ENCODE data around the gene KCTD5.
"Not testable (repeated sequence)": the region's sequence is repeated elsewhere in the genome, so short reads cannot be mapped to it uniquely, and the experiment has no call there.

Gene KCTD5

DNA sequence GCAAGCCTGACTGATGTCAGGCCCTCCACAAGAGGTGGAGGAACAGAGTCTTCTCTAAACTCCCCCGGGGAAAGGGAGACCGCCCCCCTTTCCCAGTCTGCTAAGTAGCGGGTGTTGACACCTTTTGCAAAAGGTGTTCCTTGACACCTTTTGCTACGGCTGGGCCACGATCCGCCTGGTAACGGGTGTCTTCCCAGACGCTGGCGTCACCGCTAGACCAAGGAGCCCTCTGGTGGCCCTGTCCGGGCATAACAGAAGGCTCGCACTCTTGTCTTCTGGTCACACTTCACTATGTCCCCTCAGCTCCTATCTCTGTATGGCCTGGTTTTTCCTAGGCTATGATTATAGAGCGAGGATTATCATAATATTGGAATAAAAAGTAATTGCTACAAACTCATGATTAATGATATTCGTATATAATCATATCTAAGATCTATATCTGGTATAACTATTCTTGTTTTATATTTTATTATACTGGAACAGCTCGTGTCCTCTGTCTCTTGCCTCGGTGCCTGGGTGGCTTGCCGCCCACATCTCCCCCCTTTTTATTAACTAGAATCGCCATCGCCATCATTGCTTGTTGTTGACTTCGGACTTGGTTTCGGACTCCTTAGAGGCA is 21.5 kb upstream of the KCTD5 start:
- TF ChIP-seq, protein P1, sequence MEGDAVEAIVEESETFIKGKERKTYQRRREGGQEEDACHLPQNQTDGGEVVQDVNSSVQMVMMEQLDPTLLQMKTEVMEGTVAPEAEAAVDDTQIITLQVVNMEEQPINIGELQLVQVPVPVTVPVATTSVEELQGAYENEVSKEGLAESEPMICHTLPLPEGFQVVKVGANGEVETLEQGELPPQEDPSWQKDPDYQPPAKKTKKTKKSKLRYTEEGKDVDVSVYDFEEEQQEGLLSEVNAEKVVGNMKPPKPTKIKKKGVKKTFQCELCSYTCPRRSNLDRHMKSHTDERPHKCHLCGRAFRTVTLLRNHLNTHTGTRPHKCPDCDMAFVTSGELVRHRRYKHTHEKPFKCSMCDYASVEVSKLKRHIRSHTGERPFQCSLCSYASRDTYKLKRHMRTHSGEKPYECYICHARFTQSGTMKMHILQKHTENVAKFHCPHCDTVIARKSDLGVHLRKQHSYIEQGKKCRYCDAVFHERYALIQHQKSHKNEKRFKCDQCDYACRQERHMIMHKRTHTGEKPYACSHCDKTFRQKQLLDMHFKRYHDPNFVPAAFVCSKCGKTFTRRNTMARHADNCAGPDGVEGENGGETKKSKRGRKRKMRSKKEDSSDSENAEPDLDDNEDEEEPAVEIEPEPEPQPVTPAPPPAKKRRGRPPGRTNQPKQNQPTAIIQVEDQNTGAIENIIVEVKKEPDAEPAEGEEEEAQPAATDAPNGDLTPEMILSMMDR (IDR thresholded peaks at IDR 0.05; ENCODE audit: low read depth, low read length), result peak; percentile 54
- peak; percentile 12 for DNase-seq (ENCODE audit: low read depth, low spot score)
- in situ Hi-C loops (cut with HindIII; ENCODE audit: low sequenced_read_pairs); H3K4me3 ChIP-seq (ENCODE audit: low read depth, low read length): not testable (repeated sequence)

DNA sequence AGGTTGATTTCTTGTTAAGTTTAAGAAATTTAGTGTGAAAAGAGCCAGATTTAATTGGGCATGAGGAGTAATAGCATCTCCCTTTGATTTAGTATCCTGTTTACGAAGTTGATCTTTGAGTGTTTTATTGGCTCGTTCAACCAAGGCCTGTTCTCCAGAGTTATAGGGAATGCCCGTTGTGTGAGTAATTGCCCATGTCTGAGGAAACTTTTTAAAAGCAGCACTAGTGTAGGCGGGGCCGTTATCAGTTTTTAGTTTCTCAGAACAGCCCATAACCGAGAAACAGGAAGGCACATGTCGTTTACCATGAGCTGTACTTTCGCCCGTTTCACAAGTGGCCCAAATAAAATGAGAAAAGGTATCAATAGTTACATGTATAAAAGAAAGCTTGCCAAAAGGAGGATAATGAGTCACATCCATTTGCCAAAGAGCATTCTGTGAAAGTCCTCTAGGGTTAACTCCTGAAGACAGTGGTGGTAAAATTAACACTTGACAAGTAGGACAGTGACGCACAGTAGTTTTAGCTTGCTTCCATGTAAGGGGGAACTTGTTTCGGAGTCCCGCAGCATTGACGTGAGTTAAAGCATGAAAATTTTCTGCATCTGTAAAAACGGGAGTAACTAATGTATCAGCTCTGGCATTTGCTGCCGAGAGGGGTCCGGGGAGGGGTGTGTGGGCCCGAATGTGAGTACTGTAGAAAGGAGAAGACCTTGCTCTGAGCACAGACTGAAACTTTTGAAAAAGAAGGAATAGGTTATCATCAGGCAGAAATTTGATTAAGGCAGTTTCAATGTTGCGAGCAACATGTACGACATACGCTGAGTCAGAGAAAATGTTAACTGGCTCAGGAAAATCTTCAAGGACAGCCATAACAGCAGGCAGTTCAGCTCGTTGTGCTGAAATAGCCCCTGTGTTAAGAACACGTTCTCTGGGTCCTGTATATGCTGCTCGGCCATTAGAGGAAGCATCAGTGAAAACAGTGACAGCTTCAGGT is 18.5 kb upstream of the KCTD5 start:
- peak; percentile 20 for DNase-seq (ENCODE audit: low read depth, low spot score)
- H3K4me3 ChIP-seq (ENCODE audit: low read depth, low read length), result no peak overlapping the region
- TF ChIP-seq, protein P1 (IDR thresholded peaks at IDR 0.05; ENCODE audit: low read depth, low read length), result no peak
- in situ Hi-C loops (cut with HindIII; ENCODE audit: low sequenced_read_pairs), result no loop called here

DNA sequence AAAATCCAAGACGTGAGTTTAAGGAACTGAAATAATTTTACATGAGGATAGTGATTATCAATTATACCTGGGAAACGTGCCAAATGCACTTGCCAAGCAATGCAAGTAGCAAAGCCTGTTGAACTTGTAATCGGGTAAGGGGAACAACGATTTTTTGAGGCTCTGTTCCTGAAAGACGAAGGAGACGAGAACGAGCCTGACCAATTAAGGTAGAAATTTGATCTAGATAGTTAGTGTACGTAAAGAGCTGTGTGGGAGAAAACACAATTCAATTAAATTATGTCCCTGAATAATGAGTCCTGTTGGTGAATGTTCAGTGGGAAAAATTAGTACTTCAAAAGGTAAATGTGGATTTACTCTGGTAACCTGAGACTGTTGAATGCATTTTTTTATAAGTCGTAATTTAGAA is 17.7 kb upstream of the KCTD5 start:
- in situ Hi-C loops (cut with HindIII; ENCODE audit: low sequenced_read_pairs), result no loop called here
- TF ChIP-seq, protein P1 (IDR thresholded peaks at IDR 0.05; ENCODE audit: low read depth, low read length), result no peak
- no peak overlapping the region for H3K4me3 ChIP-seq (ENCODE audit: low read depth, low read length)
- no peak for DNase-seq (ENCODE audit: low read depth, low spot score)

DNA sequence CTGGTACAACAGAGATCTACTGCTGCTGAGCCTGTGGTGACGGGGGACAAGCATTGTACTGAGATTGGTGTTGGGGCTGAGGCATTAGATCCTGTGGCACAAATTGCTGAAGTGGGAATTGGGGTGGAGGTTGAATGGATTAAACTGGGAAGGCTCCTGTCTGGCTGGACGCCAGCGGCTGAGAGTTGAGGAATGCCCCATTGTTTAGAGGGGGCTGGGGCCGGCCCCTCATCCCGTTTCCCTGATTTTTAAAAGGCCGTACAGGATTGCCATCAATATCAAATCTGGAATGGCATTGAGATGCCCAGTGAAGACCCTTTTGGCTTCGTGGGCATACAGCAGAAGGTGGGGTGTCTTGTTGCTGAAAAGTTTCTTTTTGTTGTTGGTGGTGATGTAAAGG is 15.7 kb upstream of the KCTD5 start:
- DNase-seq (ENCODE audit: low read depth, low spot score); H3K4me3 ChIP-seq (ENCODE audit: low read depth, low read length); in situ Hi-C loops (cut with HindIII; ENCODE audit: low sequenced_read_pairs): not testable (repeated sequence)

DNA sequence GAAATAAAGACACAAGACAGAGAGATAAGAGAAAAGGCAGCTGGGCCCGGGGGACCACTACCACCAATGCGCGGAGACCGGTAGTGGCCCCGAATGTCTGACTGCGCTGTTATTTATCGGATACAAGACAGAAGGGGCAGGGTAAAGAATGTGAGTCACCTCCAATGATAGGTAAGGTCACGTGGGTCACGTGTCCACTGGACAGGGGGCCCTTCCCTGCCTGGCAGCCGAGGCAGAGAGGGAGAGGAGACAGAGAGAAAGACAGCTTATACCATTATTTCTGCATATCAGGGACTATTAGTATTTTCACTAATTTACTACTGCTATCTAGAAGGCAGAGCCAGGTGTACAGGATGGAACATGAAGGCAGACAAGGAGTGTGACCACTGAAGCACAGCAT is 12.7 kb upstream of the KCTD5 start:
- DNase-seq (ENCODE audit: low read depth, low spot score); in situ Hi-C loops (cut with HindIII; ENCODE audit: low sequenced_read_pairs): not testable (repeated sequence)

DNA sequence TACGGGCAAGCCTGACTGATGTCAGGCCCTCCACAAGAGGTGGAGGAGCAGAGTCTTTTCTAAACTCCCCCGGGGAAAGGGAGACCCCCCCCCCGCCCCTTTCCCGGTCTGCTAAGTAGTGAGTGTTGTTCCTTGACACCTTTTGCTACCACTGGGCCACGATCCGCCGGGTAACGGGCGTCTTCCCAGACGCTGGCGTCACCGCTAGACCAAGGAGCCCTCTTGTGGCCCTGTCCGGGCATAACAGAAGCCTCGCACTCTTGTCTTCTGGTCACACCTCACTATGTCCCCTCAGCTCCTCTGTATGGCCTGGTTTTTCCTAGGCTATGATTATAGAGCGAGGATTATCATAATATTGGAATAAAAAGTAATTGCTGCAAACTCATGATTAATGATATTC is 12.3 kb upstream of the KCTD5 start:
- in situ Hi-C loops (cut with HindIII; ENCODE audit: low sequenced_read_pairs); H3K4me3 ChIP-seq (ENCODE audit: low read depth, low read length): not testable (repeated sequence)
- TF ChIP-seq, protein P1 (IDR thresholded peaks at IDR 0.05; ENCODE audit: low read depth, low read length), result peak; percentile 76
- DNase-seq (ENCODE audit: low read depth, low spot score), result peak; percentile 40

More for the DNA sequence above, 12.7 kb upstream of the KCTD5 start:
- not testable (repeated sequence) for H3K4me3 ChIP-seq (ENCODE audit: low read depth, low read length)

DNA sequence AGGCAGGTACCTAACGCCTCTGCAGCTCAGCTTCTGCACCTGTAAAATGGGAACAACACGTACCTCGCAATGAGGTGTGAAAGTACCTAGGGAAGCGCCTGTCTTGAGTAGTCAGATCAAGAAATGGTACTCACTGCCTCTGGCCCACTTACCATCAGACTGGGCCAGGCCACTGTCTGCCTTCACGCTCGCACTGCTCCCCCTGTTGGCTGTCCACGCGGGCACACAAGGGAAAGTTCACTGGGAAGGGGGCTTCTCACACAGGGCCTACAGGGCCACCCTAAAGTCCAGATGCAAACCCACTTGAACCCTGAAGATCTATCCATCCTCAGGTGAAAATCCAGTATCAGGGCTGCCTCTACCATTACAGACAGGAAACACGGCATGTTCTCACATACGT is 11.1 kb upstream of the KCTD5 start:
- H3K4me3 ChIP-seq (ENCODE audit: low read depth, low read length); in situ Hi-C loops (cut with HindIII; ENCODE audit: low sequenced_read_pairs); DNase-seq (ENCODE audit: low read depth, low spot score): not testable (repeated sequence)
- TF ChIP-seq, protein P1 (IDR thresholded peaks at IDR 0.05; ENCODE audit: low read depth, low read length), result peak; percentile 40
